Neural cell (in vitro differentiated cells): ENCODE data around the gene SPATS2L.

Experiments used
- CTCF ChIP-seq: fragments of 450-650 bp; IDR thresholded peaks from 2 replicates; pipeline ENCODE4 v1.5.1; 2014; ENCODE audit warnings: antibody characterized with exemption, mild to moderate bottlenecking, moderate library complexity; ENCODE audit not compliant: poor library complexity, severe bottlenecking
- POLR2AphosphoS5 ChIP-seq: IDR thresholded peaks from 2 replicates; pipeline ENCODE4 v1.6.1; 2012
- RAD21 ChIP-seq: fragments of 450-650 bp; conservative IDR thresholded peaks from 2 replicates; pipeline ENCODE4 v1.6.1; 2014; ENCODE audit warnings: antibody characterized with exemption, mild to moderate bottlenecking, moderate library complexity

- TF ChIP-seq CTCF: no peak
- no peak for TF ChIP-seq POLR2AphosphoS5
- TF ChIP-seq RAD21: no peak
Observed at GRCh38 chr2:200426754-200427153, 120.3 kb downstream of the SPATS2L start.
